ENCODE measurements around the gene LPCAT2.
A peak's percentile ranks its signal among the peaks of the same experiment; 100 is the strongest.

Gene LPCAT2

GRCh38 chr16:55490301-55490700 lies 18.6 kb upstream of the LPCAT2 start:
- no peak overlapping the region for H3K4me3 ChIP-seq (ENCODE audit: low read depth, low read length)
- no peak for TF ChIP-seq CTCF (conservative IDR thresholded peaks at IDR 0.05; ENCODE audit: low read depth, low read length)
- no peak for DNase-seq (ENCODE audit: low read depth)

GRCh38 chr16:55491691-55492090 lies 17.2 kb upstream of the LPCAT2 start:
- DNase-seq (ENCODE audit: low read depth) = no peak
- TF ChIP-seq CTCF (conservative IDR thresholded peaks at IDR 0.05; ENCODE audit: low read depth, low read length) = no peak
- H3K4me3 ChIP-seq (ENCODE audit: low read depth, low read length) = no peak overlapping the region

GRCh38 chr16:55492756-55493380 lies 16.0 kb upstream of the LPCAT2 start:
- no peak overlapping the region for H3K4me3 ChIP-seq (ENCODE audit: low read depth, low read length)
- no peak for TF ChIP-seq CTCF (conservative IDR thresholded peaks at IDR 0.05; ENCODE audit: low read depth, low read length)
- DNase-seq (ENCODE audit: low read depth) = no peak

- DNase-seq (ENCODE audit: low read depth) = peak; percentile 95
- H3K4me3 ChIP-seq (ENCODE audit: low read depth, low read length) = no peak overlapping the region
- peak; percentile 60 for TF ChIP-seq CTCF (conservative IDR thresholded peaks at IDR 0.05; ENCODE audit: low read depth, low read length)
Measured at GRCh38 chr16:55494994-55495421, 13.9 kb upstream of the LPCAT2 start.

- peak; percentile 91 for DNase-seq (ENCODE audit: low read depth)
- no peak overlapping the region for H3K4me3 ChIP-seq (ENCODE audit: low read depth, low read length)
- no peak for TF ChIP-seq CTCF (conservative IDR thresholded peaks at IDR 0.05; ENCODE audit: low read depth, low read length)
Measured at GRCh38 chr16:55495616-55496289, 13.1 kb upstream of the LPCAT2 start.

GRCh38 chr16:55496509-55497145 lies 12.2 kb upstream of the LPCAT2 start:
- no peak for TF ChIP-seq CTCF (conservative IDR thresholded peaks at IDR 0.05; ENCODE audit: low read depth, low read length)
- DNase-seq (ENCODE audit: low read depth) = no peak
- H3K4me3 ChIP-seq (ENCODE audit: low read depth, low read length) = no peak overlapping the region

Data from choroid plexus epithelial cell (primary cell).